GM21381 (cell line): ENCODE data around the gene RAB2B.
A peak's percentile ranks its signal among the peaks of the same experiment; 100 is the strongest.

Experiments
- ATAC-seq: cut with Tn5 transposase; IDR thresholded peaks from one replicate; pipeline ENCODE4 v1.9.1; 2021; ENCODE audit warnings: mild to moderate bottlenecking, moderate library complexity; ENCODE audit not compliant: unreplicated experiment

Gene RAB2B

GRCh38 chr14:21476925-21477681 is at the start of gene RAB2B, which contains the start of gene TOX4:
RAB2B (minus strand) TSS chr14:21476959; CDS start chr14:21476872, 87 bp downstream.
TOX4 (plus strand) TSS chr14:21477195; CDS start chr14:21477279, 84 bp downstream.
- peak; percentile 100 for ATAC-seq

GRCh38 chr14:21525962-21526671 is 49.4 kb upstream of the RAB2B start, which contains the start of gene SALL2:
SALL2 (minus strand) TSS chr14:21526346; CDS start chr14:21526127, 219 bp downstream.
- no peak for ATAC-seq

DNA sequence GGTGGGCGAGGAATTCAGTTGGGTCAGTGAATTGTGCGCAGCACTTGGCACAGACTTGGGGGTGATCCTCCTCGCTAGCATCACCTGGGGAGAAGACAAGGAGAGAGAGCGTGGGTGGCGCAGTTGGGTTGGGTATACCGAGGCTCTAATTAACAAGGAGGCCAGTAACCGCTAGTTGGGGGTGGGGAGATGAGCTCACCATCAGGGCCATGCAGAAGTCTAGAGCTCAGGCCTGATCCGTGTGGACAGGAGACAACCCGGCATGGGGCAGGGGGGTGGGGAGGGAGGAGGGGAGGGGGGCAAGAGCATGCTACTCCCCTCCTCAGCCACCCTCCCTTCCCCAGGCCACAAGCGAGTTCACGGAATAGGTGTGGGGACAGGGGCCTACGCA is 48.8 kb upstream of the RAB2B start:
- no peak for ATAC-seq

GRCh38 chr14:21524575-21525490 is 48.1 kb upstream of the RAB2B start:
- no peak for ATAC-seq

DNA sequence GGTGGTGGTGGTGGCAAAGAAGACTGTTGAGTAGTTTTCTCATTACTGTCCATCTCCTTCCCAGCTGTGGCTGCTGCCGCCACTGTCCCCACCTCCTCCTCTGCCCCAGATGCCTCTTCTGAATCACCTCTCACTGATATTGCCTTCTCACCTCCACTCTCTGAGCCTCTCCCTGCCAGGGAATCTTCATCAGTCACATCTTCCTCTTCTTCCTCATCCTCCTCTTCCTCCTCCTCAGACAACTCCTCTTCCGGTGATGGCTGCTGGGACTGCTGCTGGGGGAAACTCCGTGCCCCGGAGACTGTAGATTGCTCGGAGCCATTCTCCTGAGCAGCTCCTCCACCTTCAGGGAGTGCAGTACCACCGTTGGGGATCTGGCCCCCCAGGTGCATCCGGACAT is 46.4 kb upstream of the RAB2B start:
- ATAC-seq, result no peak

DNA sequence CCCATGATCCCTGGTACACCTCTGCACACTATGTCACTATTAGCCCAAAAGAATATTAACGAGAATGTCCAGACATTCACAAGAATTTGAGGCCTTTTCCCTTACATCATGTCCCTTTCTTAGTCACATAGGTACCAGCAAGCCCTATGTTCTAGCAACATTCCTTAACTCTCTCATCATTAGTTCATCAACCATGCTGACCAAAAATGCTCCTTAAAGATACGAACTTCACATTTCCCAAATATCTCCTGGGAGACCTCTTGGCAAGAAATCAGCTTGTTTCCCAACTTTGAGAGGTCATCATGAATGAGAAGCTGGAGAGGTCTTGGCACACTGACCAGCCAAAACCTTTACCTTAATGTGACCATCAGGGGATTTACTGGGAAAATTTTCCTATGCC is 44.7 kb upstream of the RAB2B start:
- no peak for ATAC-seq

- ATAC-seq, result no peak
Measured at GRCh38 chr14:21520767-21521166, 44.0 kb upstream of the RAB2B start.

- ATAC-seq, result no peak
Measured at GRCh38 chr14:21518725-21519124, 42.0 kb upstream of the RAB2B start.

DNA sequence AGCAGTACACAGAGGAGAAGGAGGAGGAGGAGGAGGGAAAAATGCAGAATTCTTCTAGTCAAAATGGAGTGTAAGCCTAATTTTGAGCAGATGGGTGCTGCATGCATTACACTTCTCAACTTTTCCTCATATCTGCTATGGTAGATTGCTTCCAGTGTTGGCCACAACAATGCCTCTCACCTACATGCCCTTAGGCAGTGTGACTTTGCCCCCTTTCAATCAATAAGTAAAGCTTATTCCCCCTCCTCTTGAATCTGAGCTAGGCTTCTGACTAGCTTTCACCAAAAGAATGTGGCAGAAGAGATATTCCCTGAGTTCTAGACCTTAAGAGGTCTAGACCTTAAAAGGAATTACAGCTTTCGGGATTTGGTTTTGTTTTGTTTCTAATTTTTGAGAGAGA is 37.6 kb upstream of the RAB2B start:
- ATAC-seq, result no peak

GRCh38 chr14:21510735-21511657 is 34.2 kb upstream of the RAB2B start, which contains the start of gene METTL3:
METTL3 (minus strand) TSS chr14:21511340; CDS start chr14:21511223, 117 bp downstream.
- ATAC-seq, result peak; percentile 97

GRCh38 chr14:21509432-21510143 is 32.8 kb upstream of the RAB2B start:
- ATAC-seq, result no peak

DNA sequence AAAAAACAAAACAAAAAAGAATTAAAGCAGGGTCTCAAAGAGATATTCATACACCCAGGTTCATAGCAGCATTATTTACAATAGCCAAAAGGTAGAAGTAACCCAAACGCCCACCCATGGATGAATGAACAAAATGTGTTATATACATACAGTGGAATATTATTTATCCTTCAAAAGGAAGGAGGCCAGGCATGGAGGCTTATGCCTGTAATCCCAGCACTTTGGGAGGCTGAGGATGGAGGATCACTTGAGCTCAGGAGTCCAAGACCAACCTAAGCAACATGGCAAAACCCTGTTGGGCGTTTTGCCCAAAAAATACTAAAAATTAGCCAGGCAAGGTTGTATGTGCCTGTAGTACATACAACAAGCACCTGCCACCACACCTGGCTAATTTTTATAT is 29.8 kb upstream of the RAB2B start:
- no peak for ATAC-seq

- ATAC-seq, result peak; percentile 83
Measured at GRCh38 chr14:21505012-21505553, 28.3 kb upstream of the RAB2B start.

GRCh38 chr14:21503376-21503775 is 26.6 kb upstream of the RAB2B start:
- no peak for ATAC-seq

GRCh38 chr14:21501568-21501967 is 24.8 kb upstream of the RAB2B start:
- no peak for ATAC-seq

GRCh38 chr14:21498540-21499526 is 22.1 kb upstream of the RAB2B start:
- peak; percentile 61 for ATAC-seq

GRCh38 chr14:21496453-21496852 is 19.7 kb upstream of the RAB2B start:
- ATAC-seq, result no peak
